DMS79 (cell line): ENCODE data around the gene THOC2.
"Not testable (repeated sequence)": the region's sequence is repeated elsewhere in the genome, so short reads cannot be mapped to it uniquely, and the experiment has no call there.

ENCODE experiments used
- DNase-seq: peaks from one replicate; lab custom pipeline; 2025; lab: John Stamatoyannopoulos, UW

THOC2 gene

DNA sequence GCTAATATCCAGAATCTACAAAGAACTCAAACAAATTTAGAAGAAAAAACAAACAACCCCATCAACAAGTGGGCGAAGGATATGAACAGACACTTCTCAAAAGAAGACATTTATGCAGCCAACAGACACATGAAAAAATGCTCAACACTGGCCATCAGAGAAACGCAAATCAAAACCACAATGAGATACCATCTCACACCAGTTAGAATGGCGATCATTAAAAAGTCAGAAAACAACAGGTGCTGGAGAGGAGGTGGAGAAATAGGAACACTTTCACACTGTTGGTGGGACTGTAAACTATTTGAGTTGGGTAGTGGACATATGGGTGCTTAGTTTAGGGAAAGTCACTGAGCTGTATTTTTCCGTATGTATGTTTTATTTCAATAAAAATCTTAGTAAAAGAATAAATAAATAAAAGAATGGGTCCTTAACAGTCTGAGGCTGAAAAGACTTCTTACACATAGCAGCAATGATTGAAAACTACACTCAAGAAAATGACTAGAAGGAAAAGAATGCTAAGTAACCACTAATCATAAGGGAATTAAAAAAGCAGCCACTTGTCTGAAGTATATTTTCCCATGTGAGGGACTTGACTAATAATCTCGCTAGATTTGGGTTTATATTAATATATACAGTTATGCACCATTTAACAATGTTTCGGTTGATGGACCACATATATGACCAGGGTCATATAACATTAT, 68.2 kb downstream of the THOC2 start:
- DNase-seq: peak; percentile 4

DNA sequence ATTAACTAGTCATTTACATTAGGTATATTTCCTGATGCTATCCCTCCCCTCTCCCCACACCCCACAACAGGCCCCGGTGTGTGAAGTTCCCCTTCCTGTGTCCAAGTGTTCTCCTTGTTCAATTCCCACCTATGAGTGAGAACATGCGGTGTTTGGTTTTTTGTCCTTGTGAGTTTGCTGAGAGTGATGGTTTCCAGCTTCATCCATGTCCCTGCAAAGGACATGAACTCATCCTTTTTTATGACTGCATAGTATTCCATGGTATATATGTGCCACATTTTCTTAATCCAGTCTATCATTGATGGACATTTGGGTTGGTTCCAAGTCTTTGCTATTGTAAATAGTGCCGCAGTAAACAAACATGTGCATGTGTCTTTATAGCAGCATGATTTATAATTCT, 69.1 kb downstream of the THOC2 start:
- not testable (repeated sequence) for DNase-seq

DNA sequence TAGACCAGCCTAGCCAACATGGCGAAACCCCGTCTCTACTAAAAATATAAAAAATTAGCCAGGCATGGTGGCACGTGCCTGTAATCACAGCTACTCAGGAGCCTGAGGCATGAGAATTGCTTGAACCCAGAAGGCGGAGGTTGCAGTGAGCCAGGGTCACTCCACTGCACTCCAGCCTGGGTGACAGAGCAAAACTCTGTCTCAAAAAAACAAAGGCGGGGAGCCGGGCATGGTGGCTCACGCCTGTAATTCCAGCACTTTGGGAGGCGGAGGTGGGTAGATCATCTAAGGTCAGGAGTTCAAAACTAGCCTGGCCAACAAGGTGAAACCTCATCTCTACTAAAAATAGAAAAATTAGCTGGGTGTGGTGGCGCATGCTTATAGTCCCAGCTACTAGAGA, 76.3 kb downstream of the THOC2 start:
- not testable (repeated sequence) for DNase-seq

DNA sequence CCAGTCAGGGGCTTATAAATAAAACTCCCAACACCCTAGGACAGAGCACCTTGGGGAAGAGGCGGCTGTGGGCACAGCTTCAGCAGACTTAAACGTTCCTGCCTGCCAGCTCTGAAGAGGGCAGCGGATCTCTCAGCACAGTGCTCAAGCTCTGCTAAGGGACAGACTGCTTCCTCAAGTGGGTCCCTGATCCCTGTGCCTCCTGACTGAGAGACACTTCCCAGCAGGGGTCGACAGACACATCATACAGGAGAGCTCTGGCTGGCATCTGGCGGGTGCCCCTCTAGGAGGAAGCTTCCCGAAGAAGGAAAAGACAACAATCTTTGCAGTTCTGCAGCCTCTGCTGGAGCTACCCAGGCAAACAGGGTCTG, 84.1 kb downstream of the THOC2 start:
- DNase-seq: not testable (repeated sequence)

DNA sequence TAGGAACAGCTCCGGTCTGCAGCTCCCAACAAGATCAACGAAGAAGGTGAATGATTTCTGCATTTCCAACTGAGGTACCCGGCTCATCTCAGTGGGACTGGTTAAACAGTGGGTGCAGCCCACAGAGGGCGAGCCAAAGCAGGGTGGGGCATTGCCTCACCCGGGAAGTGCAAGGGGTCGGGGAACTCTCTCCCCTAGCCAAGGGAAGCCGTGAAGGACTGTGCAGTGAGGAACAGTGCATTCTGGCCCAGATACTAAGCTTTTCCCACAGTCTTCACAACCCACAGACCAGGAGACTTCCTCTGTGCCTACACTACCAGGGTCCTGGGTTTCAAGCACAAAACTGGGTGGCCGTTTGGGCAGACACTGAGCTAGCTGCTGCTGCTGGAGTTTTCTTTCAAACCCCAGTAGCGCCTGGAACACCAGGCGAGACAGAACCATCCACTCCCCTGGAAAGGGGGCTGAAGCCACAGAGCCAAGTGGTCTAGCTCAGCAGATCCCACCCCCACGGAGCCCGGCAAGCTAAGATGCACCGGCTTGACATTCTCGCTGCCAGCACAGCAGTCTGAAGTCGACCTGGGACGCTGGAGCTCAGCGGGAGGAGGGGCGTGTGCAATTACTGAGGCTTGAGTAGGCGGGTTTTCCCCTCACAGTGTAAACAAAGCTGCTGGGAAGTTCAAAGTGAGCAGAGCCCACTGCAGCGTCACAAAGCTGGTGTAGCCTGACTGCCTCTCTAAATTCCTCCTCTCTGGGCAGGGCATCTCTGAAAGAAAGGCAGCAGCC, 84.6 kb downstream of the THOC2 start:
- DNase-seq: peak; percentile 28

DNA sequence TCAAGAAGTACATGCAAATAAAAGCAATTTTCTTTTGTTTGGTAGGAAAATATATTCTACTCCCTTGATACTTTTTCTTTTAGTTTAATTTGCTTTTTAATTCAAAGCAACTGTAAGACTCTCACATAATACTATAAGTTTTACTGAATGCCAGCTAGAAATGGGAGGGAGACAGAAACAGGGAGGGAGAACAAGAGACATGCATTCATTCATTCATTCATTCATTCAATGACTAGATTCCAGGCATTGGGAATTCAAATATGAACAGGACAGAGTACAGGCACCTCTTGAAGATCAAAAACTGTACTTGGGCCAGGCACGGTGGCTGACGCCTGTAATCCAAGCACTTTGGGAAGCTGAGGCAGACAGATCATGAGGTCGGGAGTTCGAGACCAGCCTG, 85.6 kb downstream of the THOC2 start:
- no peak for DNase-seq

DNA sequence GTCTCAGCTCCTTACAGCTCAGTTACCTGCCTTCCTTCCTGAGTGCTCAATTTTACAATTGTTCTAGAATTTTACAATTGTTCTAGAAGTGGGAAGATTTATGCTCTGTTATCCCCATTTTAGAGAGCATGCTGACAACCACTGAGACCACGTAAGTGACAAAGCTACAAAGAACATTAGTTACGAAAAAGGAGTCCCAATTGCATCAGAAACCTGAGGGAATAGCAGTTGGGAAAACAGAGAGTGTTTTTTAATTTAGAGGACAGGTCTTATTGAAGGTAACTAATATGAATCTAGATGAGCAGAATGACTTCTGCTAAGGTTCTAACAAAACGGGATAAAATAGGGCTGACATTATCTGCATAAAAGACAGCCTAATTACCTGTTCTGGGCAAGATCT, 103.3 kb downstream of the THOC2 start:
- no peak for DNase-seq

DNA sequence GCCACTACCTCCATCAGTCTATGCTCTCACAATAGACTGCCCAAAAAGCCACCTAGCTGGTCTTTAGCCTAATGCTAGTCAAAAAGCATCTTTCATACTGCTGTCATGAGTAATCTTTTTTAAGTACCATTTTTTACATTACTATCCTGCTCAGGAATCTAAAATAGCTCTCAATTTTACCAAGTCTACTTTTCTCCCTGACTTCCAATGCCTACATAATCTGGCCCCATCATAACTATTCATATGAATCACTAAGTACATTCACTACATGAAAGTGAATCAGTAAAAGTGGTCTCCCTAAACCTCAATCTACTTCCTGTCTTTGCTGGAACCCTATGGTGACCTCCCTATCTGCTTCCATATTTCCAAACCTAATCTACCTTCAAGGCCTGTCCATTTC, 105.9 kb downstream of the THOC2 start:
- DNase-seq: no peak

DNA sequence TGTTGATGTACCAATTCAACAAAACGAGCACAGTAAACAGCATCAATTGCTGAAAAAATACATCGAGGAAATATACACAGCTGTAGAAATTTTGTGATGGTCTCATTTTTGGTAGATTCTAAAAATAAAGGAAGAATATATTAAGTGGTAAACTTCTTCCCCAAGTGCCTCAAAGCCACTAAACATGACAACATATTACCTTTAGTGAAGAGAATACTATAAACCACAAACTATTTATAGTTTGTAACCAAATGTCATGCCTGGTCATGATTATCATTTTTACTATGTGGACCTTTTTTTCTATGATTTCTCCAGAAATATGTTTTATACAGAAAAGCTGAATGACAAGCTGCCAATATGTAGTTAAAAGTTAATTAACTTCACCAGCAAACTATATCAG, 106.9 kb downstream of the THOC2 start:
- no peak for DNase-seq

DNA sequence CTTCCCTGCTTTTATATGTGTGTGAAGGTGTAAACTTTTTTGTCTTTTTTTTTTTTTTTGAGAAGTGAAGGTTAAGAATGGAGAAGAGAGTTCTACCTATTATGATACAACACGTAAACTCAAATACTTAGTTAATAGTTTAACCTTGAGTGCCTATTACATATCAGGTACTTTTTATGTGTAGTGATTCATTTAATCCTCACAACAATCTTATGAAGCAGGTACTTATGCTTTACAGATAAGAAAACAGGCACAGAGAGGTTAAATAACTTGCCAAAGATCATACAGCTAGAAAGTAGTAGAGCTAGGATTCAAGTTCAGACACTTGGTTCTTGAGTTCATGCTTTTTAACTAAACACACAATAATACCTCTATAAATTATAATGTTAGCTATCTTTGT, 107.4 kb downstream of the THOC2 start:
- no peak for DNase-seq

DNA sequence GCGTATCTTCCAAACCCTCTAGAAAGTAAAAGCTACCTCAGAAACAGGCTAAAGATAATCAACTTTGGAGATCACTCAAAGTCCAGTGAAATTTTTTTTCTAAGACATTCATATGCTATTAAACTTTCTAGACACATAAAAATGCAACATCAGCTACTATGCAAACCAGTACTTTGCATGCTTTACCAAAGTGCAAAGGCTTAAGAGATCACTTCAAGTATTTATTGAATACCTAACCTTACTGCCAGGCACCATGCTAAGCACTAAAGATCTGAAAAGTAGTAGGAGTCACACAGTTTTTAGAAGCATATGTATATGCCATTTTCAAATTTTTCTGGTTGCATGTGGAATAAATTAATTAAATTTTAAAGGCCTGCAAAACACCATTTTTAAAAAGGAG, 115.8 kb downstream of the THOC2 start:
- DNase-seq: no peak

DNA sequence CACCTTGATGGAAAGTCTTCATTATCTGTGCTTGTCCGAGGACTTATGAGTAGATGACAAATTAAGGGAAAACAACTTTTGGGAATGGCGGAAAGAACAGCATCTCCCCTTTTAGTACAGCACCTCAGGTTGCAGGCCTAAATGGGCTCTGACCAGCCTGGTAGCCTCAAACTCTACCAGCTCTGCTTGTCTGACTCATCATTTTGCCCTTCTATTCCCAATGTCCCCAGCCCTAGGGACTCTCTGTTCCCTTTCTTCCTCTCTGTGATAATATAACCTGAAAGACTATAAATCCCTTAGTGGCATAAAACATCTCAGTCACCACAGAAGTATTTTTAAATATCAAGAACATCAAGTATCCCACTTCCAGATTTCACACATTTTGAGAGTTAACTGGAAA, 121.9 kb downstream of the THOC2 start:
- DNase-seq: no peak

DNA sequence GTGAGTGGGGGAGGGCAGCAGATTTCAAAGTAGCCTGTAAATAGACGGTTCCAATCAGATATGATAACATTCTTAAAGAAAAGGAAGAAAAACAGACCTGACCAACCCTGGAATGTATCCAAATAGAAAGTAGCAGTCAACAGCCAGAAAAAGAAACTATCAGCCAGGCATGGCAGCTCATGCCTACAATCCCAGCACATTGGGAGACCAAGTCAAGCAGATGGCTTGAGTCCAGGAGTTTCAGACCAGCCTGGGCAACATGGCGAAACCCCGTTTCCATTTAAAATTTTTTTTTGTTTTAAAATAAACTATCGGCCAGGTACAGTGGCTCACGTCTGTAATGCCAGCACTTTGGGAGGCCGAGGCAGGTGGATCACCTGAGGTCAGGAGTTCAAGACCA, 125.0 kb downstream of the THOC2 start:
- no peak for DNase-seq

DNA sequence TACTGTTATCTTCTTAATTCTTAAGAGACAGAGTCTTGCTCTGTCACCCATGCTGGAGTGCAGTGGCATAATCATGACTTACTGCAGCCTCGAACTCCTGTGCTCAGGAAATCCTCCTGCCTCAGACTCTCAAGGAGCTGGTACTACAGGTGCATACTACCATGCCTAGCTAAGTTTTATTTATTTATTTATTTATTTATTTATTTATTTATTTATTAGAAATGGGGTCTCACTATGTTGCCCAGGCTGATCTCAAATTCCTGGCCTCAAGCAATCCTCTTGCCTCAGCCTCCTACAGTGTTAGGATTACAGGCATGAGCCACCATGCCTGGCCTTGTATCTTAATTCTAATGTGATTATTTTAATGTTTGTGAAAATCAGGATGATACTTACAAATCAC, 125.6 kb downstream of the THOC2 start:
- DNase-seq: no peak

DNA sequence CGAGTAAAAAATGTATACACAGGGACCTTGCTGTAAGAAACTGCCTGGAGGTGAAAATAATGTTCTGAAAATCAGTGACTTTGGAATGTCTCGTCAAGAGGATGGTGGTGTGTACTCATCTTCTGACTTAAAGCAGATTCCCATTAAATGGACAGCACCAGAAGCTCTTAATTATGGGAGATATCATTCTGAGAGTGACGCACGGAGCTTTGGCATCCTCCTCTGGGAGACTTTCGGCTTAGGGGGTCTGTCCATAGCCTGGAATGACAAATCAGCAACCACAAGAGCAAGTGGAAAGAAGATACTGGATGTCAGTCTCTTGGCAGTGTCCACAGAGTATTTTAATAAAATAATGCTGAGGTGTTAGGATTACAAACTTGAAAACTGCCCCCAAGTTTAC, 129.4 kb downstream of the THOC2 start:
- DNase-seq: no peak

DNA sequence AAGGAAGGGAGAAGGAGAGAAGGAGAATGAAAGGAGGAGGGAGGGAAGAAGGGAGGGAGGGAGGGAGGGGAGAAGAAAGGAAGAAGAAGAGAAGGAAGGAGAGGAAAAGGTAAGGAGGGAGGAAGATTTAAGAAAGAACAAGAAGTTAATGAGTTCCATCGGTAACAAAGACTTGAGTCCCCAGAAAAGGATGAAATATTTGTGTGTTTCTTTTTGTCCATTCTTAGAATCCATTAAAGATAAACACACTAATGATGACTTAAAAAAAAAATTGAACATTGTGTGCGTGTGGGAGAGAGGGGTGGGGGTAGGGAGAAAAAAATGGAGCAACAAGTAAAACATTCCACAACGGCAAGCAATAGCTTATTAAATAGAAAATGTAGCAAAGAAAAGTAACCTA, 131.4 kb downstream of the THOC2 start:
- no peak for DNase-seq

DNA sequence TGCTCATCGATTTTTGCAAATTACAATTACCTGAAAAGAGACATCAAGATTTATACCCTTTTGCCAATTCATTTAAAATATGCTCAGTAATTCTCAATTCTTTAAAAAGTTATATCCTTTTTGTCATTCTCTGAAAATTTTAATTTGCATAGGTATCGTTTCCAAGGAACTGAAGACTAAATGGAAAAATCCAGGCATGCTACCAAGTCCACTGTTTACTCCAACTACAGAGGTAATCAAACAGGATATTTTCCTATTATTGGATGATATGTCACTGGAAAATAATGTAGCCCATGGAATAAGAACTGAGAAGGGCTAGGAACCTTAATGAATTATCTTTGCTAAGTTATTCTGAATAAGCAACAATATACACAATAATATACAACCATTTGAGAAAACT, 132.7 kb downstream of the THOC2 start:
- no peak for DNase-seq

DNA sequence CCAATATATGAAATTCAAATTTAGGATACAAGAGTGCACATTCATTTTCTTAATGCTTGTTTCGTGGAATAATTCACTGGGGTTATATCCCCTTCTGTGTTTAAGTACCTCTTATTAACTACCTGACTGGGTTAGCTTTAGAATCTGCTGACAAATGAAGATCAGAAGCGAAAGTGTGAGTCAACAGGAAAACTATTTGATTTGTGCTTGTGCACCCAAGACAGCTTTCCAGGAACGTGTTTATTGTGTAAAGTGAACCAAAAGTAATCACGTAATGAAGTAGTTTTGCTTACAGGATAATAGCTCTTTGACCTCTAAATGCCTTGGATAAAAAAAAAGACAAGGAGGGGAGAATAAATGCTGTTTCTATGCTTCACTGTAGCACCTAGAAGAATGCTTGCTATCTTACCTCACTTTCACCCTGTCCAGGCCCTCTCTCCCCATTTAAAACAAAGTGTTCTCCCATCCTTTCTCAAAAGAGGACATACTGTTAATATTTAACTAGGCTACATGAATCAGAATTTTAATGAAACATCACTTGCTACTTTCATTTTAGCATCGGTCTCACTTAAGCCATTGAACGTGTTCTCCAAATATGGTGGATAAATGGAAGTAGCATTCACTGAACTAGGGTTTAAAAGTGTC, 141.9 kb downstream of the THOC2 start:
- no peak for DNase-seq

DNA sequence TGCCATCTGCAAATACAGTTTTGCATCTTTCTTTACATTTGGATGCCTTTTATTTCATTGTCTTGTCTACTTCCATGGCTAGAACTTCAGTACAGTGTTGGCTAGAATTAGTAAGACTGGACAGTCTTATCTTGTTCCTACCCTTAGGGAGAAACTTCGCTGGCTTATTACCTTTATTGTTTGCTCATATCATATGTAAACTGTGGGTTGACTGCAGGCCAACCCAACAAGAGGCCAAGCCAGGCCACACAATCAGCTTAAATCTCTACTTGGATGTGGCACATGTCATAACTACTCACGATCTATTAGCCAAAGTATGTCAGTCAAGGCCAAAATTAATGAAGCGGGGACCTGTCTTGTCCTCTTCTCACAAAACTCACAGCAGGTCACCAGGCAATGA, 144.1 kb downstream of the THOC2 start:
- DNase-seq: no peak

DNA sequence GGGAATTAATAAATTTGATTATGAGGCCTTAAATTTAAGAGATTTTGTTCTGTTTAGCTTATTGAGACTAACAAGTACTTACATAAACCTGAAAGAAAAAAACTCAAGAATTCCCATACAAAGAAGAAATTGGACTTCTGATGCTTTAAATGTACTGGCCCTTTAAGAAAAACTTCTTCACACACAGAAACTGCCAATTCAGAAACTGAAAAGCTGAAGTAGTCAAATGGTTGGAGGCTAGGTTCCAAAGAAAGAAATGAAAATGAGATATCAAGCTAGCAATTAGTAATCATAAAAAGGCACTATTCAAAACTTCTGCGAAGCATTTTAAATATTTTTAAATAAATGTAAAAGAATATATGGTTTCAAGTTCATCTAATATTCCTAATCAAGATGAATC, 151.3 kb downstream of the THOC2 start:
- no peak for DNase-seq

DNA sequence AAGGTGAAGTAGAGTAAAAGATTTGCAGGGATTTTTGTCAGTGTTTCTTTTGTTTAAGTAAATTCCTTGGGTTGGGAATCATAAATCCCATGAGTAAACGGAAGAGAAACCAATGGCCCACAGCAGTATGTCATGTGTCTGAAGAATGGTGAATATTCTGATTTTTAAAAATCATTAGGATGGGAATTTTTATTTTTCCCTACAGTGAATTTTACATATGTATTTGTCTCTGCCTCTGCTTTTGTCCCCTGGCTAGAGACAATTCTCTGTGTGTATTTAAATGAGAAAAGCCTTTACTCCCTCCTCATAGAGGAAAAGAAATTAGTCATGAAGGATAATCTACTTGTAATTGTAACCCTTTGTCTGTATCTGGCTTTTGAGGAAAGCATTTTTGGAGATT, 152.1 kb downstream of the THOC2 start:
- DNase-seq: no peak

DNA sequence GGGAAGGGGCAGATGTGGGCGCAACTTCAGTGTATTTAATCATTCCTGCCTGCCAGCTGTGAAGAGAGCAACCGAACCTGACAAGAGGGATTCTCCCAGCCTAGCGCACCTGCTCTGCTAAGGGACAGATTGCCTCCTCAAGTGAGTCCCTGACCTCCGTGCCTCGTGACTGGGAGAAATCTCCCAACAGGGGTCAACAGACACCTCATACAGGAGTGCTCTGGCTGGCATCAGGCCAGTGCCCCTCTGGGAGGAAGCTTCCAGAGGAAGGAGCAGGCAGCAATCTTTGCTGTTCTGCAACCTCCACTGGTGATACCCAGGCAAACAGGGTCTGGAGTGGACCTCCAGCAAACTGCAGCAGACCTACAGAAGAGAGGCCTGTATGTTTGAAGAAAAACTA, 158.8 kb downstream of the THOC2 start:
- DNase-seq: not testable (repeated sequence)

DNA sequence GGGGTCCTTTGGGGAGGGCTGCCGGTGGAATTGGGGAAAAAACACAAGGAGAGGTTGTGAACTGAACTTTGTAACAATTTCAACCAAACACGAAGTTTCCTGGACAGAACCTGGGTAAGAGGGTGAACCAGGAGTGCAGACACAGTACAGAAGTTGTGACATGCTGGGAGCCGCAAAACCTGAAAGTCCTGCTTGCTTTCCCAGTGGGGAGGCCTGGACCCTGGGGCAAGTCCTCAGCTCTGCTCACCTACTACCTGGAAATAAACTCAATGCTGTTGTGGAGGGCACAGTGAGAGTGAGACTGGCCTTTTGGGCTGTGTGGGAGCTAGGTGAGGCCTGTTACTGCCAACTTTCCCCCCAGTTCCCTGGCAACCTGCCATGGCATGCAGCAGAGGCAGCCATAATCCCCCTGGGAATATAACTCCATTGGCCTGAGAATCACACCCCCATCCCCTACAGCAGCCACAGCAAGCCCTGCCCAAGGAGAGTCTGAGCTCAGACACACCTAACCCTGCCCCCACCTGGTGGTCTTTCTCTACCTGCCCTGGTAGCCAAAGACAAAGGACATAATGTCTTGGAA, 162.8 kb downstream of the THOC2 start:
- DNase-seq: no peak
